SK-N-SH (cell line): Measurements from ENCODE around the gene LILRB5. TPM values are rescaled to one million over a fixed set of nuclear protein-coding genes. Genes with fewer than 3 reads are reported as not detected.
A peak's percentile ranks its signal among the peaks of the same experiment; 100 is the strongest.

Experiments
- CTCF ChIA-PET: fragments of 300-600, 350-600 bp; formaldehyde crosslinking; extraction: SDS; loops from one replicate; lab custom pipeline; 2021; lab: Yijun Ruan, JAX
- POLR2A ChIA-PET: fragments of 350-600 bp; sonication (Branson Sonifier 250); formaldehyde crosslinking; extraction: SDS; loops from one replicate; lab custom pipeline; 2020; ENCODE audit warnings: antibody characterized with exemption, inconsistent platforms; lab: Yijun Ruan, JAX
- DNase-seq: peaks from one replicate; pipeline ENCODE4 v3.0.0; 2012
- H2AFZ ChIP-seq: fragments of 200-600 bp; sonication (generic); 2 replicates; pipeline ENCODE4 v1.8.1; 2016; ENCODE audit warnings: antibody characterized with exemption, mild to moderate bottlenecking, low read depth
- H3F3A ChIP-seq: fragments of 200-600 bp; sonication (generic); replicated peaks from 2 replicates; pipeline ENCODE3; 2016; ENCODE audit warnings: antibody characterized with exemption, mild to moderate bottlenecking; ENCODE audit not compliant: insufficient read depth
- H3K27ac ChIP-seq, 2 experiments: fragments of 200-500 bp in 1 of 2; fragments of 200-600 bp in 1 of 2; sonication (Bioruptor generic) in 1 of 2; sonication (generic), shearing (Covaris generic) in 1 of 2; 2 replicates each; pipeline versions ENCODE4 v1.5.1 to v1.6.1; 2014 to 2016; ENCODE audit warnings: low read depth in 2 of 2, inconsistent platforms in 1 of 2, low read length in 1 of 2, mild to moderate bottlenecking in 1 of 2, mixed read lengths in 1 of 2
- H3K27me3 ChIP-seq: fragments of 200-600 bp; sonication (generic), shearing (Covaris generic); 2 replicates; pipeline ENCODE4 v1.6.1; 2016; ENCODE audit warnings: mixed run types; ENCODE audit not compliant: insufficient read depth
- H3K36me3 ChIP-seq, 2 experiments: fragments of 200-500 bp in 1 of 2; fragments of 200-600 bp in 1 of 2; sonication (Bioruptor generic) in 1 of 2; sonication (generic) in 1 of 2; replicated peaks in 1 of 2; 2 replicates each; pipeline versions ENCODE3 to v1.5.1; 2014 to 2016; ENCODE audit warnings: low read length in 1 of 2, mild to moderate bottlenecking in 1 of 2; ENCODE audit not compliant: insufficient read depth in 2 of 2, control insufficient read depth in 1 of 2
- H3K4me1 ChIP-seq, 2 experiments: fragments of 200-500 bp in 1 of 2; fragments of 200-600 bp in 1 of 2; sonication (Bioruptor generic) in 1 of 2; sonication (generic), shearing (Covaris generic) in 1 of 2; 2 replicates each; pipeline versions ENCODE4 v1.5.1 to v1.6.1; 2014 to 2016; ENCODE audit warnings: low read depth in 1 of 2, low read length in 1 of 2, mixed run types in 1 of 2; ENCODE audit not compliant: insufficient read depth in 2 of 2, control insufficient read depth in 1 of 2
- H3K4me2 ChIP-seq: fragments of 200-600 bp; sonication (generic), shearing (Covaris generic); 2 replicates; pipeline ENCODE4 v1.6.1; 2017; ENCODE audit warnings: mixed run types
- H3K4me3 ChIP-seq, 2 experiments: fragments of 200-500 bp in 1 of 2; fragments of 200-600 bp in 1 of 2; sonication (Bioruptor generic) in 1 of 2; sonication (generic), shearing (Covaris generic) in 1 of 2; 2 replicates each; pipeline versions ENCODE4 v1.5.1 to v1.8.1; 2014 to 2016; ENCODE audit warnings: low read depth in 2 of 2, inconsistent platforms in 1 of 2, low read length in 1 of 2, mild to moderate bottlenecking in 1 of 2, mixed read lengths in 1 of 2, moderate library complexity in 1 of 2
- H3K79me2 ChIP-seq: fragments of 200-600 bp; sonication (generic); 2 replicates; pipeline ENCODE4 v1.8.1; 2017; ENCODE audit warnings: mild to moderate bottlenecking; ENCODE audit not compliant: insufficient read depth
- H3K9ac ChIP-seq: fragments of 200-600 bp; sonication (generic); 2 replicates; pipeline ENCODE4 v1.6.1; 2017; ENCODE audit warnings: mixed run types
- H3K9me2 ChIP-seq: fragments of 200-600 bp; sonication (generic); 2 replicates; pipeline ENCODE4 v1.6.1; 2017; ENCODE audit warnings: mixed run types
- H3K9me3 ChIP-seq: fragments of 200-600 bp; sonication (generic); 2 replicates; pipeline ENCODE4 v1.6.1; 2017; ENCODE audit warnings: mixed run types, mild to moderate bottlenecking, moderate library complexity
- H4K20me1 ChIP-seq: fragments of 200-600 bp; sonication (generic); 2 replicates; pipeline ENCODE4 v1.6.1; 2017; ENCODE audit warnings: mild to moderate bottlenecking, mixed run types; ENCODE audit not compliant: insufficient read depth
- ELF1 ChIP-seq: IDR thresholded peaks from 2 replicates; pipeline ENCODE4 v1.4.0; 2012
- NFIC ChIP-seq: IDR thresholded peaks from 2 replicates; pipeline ENCODE4 v1.4.0; 2012; ENCODE audit warnings: borderline replicate concordance
- POLR2AphosphoS5 ChIP-seq: IDR thresholded peaks from 2 replicates; pipeline ENCODE4 v1.6.1; 2012; ENCODE audit warnings: low read depth, low read length
- RAD21 ChIP-seq: IDR thresholded peaks from 2 replicates; pipeline ENCODE4 v1.6.1; 2012; ENCODE audit warnings: mild to moderate bottlenecking, low read length
- SIN3A ChIP-seq: IDR thresholded peaks from 2 replicates; pipeline ENCODE4 v1.6.1; 2012; ENCODE audit warnings: low read depth, mild to moderate bottlenecking, low read length, moderate library complexity, borderline replicate concordance
- SMC3 ChIP-seq: IDR thresholded peaks from 2 replicates; pipeline ENCODE4 v1.6.1; 2012; ENCODE audit warnings: low read depth, low read length, improper control_type of control experiment
- TEAD4 ChIP-seq: IDR thresholded peaks from 2 replicates; pipeline ENCODE4 v1.4.0; 2012; ENCODE audit warnings: mild to moderate bottlenecking, borderline replicate concordance; ENCODE audit not compliant: insufficient read depth
- WGBS: methylation state at CpG from one replicate; pipeline ENCODE4 v1.1.6; 2017; ENCODE audit warnings: low lambda C conversion rate; 5-methylcytosine and 5-hydroxymethylcytosine counted together
- polyA plus RNA-seq, 3 experiments: library from polyadenylated mRNA; depleted of rRNA; stranded (reverse); fragments of >200 nt; gene quantifications; 2 replicates each; pipeline ENCODE4 v1.2.3, GENCODE V29; 2012
- TF ChIP-seq, protein P1 (sequence below): fragments of 150-350 bp; IDR thresholded peaks from 2 replicates; pipeline ENCODE4 v1.6.1; 2017; ENCODE audit warnings: antibody characterized with exemption, low read length, low read depth, borderline replicate concordance
- TF ChIP-seq, protein P2 (sequence below): IDR thresholded peaks from 2 replicates; pipeline ENCODE4 v1.4.0; 2012; ENCODE audit warnings: low read depth, borderline replicate concordance
- TF ChIP-seq, protein P3 (sequence below): fragments of 150-350 bp; IDR thresholded peaks from 2 replicates; pipeline ENCODE4 v1.6.1; 2016; ENCODE audit warnings: mild to moderate bottlenecking, low read depth, low read length
- TF ChIP-seq, protein P4 (sequence below): fragments of 200-600 bp; sonication (generic); IDR thresholded peaks from 2 replicates; pipeline ENCODE4 v1.6.1; 2017; ENCODE audit warnings: antibody characterized with exemption, mild to moderate bottlenecking, moderate library complexity

The LILRB5 gene
- polyA plus RNA-seq, 1 of the 3 experiments (the other 2 are of a cell fraction) = not detected

DNA sequence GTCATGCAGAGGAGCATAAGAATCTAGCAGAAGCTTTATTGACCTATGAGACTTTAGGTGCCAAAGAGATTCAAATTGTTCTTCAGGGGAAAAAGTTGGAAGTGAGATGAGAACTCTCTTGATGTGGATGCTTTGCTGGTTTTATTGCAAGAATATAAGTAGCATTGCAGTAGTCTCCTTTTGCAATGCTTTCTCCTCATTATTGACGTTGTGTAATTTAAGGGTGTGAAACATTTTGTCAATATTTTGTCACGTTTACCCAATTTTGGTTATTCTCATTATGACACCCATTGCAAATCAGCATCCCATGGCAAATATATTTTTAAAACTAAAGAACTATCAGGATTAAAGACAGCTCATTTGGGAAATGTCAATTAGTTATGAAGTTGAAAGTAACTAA, 11.9 kb upstream of the LILRB5 start (continued):
- no peak for TF ChIP-seq TEAD4
- no peak for TF ChIP-seq POLR2AphosphoS5
- TF ChIP-seq, protein P1, sequence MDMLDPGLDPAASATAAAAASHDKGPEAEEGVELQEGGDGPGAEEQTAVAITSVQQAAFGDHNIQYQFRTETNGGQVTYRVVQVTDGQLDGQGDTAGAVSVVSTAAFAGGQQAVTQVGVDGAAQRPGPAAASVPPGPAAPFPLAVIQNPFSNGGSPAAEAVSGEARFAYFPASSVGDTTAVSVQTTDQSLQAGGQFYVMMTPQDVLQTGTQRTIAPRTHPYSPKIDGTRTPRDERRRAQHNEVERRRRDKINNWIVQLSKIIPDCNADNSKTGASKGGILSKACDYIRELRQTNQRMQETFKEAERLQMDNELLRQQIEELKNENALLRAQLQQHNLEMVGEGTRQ = no peak
- no peak for TF ChIP-seq SIN3A
- TF ChIP-seq, protein P2, sequence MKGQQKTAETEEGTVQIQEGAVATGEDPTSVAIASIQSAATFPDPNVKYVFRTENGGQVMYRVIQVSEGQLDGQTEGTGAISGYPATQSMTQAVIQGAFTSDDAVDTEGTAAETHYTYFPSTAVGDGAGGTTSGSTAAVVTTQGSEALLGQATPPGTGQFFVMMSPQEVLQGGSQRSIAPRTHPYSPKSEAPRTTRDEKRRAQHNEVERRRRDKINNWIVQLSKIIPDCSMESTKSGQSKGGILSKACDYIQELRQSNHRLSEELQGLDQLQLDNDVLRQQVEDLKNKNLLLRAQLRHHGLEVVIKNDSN = no peak

DNA sequence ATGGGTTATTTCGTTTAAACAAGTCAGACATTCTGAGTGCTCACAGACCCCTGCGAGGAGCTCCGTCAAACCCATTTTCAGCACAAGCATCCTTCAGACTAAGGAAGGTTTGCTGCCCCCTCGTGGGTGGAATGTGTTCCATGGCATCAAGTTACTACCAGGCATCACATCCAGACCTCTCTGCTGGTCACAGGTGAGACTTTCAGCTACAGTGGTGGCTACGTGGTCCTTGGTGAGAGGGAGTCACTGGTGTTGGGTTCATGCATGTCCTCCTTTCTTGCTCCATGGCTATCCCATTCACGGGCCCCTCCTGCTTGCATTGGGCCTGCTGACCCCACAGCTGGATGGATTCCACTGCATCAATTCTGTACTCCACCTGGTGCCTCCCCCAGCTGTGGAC, 9.1 kb upstream of the LILRB5 start:
- DNase-seq = peak; percentile 59
- CTCF ChIA-PET = interaction anchor here (0.6 to 2.6 kb wide), 20 partner anchors 8 to 437 kb away, joined by 3 to 14 read pairs (median 4); partner anchors contain the start of genes LILRB2, LILRB5 and MBOAT7
- no peak overlapping the region for H3K9ac ChIP-seq
- H3K27me3 ChIP-seq = peaks cover 44% of the 10 kb centered on the region; the same call in 1 of the 2 replicates
- no peak overlapping the region for H2AFZ ChIP-seq
- H3K79me2 ChIP-seq = no peaks in the 10 kb centered on the region
- H3K4me2 ChIP-seq = no peak overlapping the region
- TF ChIP-seq SMC3 (peak; percentile 17; the same call in 1 of the 2 replicates), NFIC (no peak), RAD21 (peak; percentile 44), ELF1 (no peak), TEAD4 (peak; percentile 89)
- TF ChIP-seq, protein P3, sequence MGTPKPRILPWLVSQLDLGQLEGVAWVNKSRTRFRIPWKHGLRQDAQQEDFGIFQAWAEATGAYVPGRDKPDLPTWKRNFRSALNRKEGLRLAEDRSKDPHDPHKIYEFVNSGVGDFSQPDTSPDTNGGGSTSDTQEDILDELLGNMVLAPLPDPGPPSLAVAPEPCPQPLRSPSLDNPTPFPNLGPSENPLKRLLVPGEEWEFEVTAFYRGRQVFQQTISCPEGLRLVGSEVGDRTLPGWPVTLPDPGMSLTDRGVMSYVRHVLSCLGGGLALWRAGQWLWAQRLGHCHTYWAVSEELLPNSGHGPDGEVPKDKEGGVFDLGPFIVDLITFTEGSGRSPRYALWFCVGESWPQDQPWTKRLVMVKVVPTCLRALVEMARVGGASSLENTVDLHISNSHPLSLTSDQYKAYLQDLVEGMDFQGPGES = no peak
- TF ChIP-seq, protein P4, sequence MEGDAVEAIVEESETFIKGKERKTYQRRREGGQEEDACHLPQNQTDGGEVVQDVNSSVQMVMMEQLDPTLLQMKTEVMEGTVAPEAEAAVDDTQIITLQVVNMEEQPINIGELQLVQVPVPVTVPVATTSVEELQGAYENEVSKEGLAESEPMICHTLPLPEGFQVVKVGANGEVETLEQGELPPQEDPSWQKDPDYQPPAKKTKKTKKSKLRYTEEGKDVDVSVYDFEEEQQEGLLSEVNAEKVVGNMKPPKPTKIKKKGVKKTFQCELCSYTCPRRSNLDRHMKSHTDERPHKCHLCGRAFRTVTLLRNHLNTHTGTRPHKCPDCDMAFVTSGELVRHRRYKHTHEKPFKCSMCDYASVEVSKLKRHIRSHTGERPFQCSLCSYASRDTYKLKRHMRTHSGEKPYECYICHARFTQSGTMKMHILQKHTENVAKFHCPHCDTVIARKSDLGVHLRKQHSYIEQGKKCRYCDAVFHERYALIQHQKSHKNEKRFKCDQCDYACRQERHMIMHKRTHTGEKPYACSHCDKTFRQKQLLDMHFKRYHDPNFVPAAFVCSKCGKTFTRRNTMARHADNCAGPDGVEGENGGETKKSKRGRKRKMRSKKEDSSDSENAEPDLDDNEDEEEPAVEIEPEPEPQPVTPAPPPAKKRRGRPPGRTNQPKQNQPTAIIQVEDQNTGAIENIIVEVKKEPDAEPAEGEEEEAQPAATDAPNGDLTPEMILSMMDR = peak; percentile 76
- H3K4me3 ChIP-seq = no peak overlapping the region; a peak in 1 of 4 replicates
- no peaks in the 10 kb centered on the region for H3K36me3 ChIP-seq
- H4K20me1 ChIP-seq = no peaks in the 10 kb centered on the region
- H3K27ac ChIP-seq = no peak overlapping the region
- H3F3A ChIP-seq = peaks cover 5% of the 10 kb centered on the region
- H3K4me1 ChIP-seq = no peaks in the 10 kb centered on the region
- H3K9me2 ChIP-seq = no peaks in the 10 kb centered on the region
- H3K9me3 ChIP-seq = no peaks in the 10 kb centered on the region
- POLR2A ChIA-PET = interaction anchor here (0.6 kb wide), 1 partner anchor 167 kb away, joined by 5 read pairs; no protein-coding TSS in a partner anchor
- WGBS = 6% methylated on average over 6 of the region's 6 CpGs
